Activated gamma-delta T cell treated with Interleukin-2 at 50 U/mL for 16 hours (primary cell): ENCODE measurements around the gene ZIC5.

Experiments used
- DNase-seq: peaks from one replicate; pipeline ENCODE4 v3.0.0-alpha.2; 2020

Gene ZIC5

GRCh38 chr13:99975626-99976025 lies 4.1 kb upstream of the ZIC5 start:
- no peak for DNase-seq

- no peak for DNase-seq
These were observed 3.5 kb upstream of the ZIC5 start for GRCh38 chr13:99974939-99975561.

DNA sequence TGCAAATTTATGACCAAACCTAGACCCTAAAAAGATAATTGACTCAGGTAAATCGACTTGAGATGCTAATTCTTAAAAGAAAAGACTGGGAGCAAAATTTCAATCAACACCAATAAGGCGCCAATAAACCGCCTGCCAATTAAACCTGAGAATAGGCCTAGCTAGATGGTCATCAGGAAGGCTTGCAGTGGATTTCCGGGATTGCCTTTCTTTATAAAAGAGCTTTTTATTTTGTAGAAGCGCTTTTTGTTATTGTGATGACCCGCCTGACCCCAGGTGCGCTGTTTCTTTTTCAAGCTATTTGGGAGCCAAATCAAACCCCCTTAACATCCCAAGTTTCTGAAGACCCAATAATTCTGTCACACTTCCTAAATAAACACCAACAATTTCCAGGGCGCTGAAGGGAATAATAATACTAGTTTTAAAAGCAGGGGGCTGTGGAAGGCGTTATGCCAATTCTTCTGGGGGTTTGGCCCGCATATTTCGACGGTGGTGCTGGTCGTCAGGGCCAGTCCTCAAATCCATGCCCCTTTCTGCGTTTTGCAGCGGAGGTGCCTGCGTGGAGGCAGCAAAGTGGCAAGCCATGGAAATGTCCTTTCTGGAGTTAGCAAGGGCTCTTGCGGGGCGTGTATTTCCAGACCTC lies 2.9 kb upstream of the ZIC5 start:
- no peak for DNase-seq

DNA sequence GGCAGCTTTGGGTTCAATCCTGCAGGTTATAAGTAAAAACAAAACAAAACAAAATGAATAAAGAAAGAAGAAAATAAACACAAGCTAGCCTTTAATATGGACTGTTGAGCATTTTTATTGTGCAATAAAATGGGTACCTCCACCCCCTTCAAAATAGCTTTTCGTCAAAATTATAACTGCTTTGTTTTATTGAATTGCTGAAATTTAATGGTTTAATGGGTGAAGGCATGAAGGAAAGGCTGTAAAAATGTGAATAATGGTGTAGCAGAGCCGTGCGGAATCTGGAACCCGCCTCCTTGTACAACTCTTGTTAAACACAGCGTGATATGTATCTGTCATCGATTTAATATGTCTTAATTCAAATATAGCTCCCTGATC lies 2.2 kb upstream of the ZIC5 start:
- no peak for DNase-seq

- no peak for DNase-seq
These were observed 1.7 kb upstream of the ZIC5 start for GRCh38 chr13:99973163-99973807.

DNA sequence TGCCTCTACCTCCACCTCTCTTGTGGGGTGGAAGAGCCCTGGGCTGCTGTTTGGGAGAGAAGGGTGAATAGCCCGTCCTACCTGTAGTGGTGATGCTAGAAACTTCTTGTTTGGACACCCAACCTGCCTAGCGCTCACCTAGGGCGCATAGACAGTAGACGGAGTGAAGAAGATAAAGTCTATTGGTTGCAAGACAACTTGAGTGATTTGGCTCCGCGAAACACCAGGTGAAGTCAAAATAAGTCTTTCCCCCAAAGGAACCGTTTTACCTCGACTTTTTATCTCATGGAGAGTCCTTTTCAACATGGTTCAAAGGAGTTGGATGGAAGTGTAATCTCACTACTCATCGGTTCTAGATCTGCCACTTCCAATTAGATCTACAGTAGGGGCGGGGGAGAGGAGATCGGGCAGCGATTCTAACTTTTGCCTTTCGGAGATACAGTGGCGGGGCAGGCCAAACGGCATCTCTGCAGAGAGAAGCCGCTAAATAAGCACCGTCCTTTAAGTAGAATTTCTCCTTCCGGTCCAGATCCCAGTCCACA lies 694 bp upstream of the ZIC5 start:
- no peak for DNase-seq

DNA sequence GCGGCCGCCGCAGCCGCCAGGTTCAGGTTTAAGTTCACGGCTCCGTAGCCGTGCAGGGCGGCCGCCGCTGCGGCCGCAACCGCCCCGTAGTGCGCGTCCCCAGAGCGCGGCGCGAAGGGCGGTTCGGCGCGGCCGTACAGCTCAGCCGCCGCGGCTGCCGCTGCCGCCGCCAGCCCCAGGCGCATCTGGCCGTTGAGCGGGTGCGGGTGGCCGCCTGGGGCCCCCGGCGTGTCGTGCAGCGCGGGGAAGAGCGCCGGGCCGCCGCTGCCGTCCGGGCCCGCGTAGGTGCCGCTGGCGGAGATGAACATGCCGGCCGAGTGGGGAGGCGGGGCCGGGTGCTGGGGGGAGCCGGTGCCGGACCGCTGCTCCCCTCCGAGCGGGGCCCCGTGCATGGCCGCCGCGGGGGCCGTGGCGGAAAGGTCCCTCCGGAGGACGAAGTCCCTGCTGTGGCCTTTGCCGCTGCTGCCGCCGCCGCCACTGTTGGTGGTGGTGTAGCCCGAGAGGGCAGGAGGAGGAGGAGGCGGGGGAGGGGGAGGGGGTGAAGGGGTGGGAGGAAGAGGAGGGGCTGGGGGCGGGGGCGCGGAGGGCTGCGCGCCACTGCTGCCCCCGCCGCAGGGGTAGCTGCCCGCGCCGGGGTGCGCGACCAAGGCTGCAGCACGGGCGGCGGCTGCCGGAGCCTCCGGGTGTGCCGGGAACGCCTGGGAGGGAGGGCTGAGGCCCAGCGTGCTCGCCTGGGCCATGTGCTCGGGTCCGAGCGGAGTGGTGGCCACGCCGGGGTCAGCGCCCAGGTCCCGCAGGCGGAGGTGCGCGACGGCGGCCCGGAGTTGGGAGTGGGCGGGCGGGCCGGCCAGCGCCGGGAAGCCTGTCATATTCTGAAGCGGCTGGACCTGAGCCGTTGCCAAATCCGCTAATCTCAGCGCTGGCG lies 654 bp downstream of the ZIC5 start:
- DNase-seq, result no peak

DNA sequence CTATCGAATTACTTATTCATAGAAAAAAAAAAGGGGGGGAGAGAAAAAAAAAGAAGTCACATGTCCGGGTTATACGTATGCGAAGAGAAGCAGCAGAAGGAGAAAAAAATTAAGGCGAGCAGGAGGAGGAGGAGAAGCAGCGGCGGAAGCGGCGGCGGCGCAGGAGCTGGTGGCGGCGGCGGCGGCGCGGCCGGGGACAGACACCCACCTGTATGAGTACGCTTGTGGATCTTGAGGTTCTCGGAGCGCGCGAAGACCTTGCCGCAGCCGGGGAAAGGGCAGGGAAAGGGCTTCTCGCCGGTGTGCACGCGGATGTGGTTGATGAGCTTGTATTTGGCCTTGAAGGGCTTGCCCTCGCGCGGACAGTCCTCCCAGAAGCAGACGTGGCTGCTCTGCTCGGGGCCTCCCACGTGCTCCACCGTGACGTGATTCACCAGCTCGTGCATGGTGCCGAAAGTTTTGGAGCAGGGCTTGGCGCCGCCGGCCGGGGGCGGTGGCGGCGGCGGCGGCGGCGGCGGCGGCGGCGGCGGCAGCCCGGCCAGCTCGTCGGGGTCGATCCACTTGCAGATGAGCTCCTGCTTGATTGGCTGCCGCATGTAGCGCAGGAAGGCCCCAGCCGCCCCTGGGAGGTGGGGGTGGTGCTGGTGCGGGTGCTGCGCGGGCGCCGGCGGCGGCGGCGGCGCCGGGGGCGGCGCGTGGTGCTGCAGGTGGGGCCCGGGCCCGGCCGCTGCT lies 1.5 kb downstream of the ZIC5 start:
- DNase-seq, result no peak

- DNase-seq, result no peak
These were observed 2.1 kb downstream of the ZIC5 start for GRCh38 chr13:99969453-99969918.

DNA sequence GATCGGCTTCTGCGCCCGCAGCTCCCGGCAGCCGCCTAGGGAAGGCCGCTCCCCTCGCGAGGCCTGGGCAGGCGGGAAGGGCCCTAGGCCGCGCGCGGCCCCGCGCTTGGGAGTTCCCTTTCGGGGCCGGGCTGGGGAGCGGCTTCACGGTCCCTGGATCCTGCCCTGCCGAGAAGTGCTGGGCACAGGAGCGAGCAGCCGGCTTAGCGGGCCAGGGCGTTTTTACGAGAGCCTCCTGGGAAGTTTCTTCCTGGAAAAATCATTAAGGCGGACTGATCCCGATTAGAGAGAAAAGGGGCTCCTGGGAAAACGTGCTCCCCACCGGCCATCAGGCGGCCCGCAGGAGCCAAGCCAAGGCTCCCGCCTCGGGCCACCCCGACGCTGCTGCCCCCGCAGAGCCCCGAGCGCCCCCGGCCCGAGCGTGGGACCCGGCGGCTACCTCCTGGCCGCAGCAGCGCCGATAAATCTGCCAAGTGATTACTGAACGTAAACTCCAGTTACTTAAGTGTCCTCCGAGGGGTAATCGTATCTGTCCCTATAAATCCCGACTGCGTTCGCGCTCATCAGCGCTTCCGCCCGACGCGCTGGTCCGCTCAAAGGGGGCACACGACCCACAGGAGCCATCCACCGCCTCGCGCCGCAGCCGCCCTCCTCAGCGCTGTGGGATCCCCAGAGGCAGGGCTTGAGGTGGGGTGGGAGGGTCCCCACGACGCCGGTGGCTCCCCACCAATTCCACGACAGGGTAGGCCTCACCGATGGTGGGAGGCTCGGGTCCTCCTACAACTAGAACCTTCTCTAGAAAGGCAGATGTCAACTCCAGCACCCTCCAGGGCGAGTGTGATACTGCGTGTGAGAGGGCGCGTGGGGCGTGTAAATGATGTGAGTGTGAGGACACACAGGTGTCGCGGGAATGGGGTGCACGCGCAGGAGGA lies 2.8 kb downstream of the ZIC5 start:
- DNase-seq, result no peak

DNA sequence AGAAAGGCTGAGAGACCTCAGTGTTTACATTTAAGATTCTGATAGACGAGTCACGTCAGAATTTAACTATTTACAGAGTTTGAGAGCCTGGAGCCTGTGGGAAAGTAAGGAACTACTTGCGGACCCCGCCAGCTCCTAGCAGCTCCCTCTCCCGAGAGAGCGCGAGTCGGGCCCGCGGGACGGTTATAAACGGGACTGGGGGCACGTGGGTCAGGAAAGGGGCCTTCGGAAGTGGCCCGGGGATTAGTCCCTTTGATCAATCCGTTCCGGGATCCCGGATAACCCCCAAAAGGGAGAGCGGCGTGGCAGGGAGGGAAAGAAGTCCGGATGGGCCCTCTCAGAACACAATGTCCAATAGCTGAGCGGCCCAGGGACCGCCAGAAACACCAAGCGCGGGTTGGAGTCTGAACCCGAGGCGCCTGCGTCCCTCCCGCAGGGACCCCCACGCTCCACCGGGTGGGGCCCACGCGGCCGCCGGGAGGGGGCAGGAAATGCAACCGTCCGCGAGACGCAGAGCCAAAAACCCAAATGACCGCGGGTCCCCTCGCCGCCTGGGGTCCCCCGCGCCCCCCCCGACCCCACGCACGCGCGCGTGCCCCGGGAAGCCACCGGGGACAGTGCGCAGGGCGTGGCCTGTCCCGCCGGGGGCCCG lies 3.6 kb downstream of the ZIC5 start:
- DNase-seq, result no peak

GRCh38 chr13:99967498-99967868 lies 4.1 kb downstream of the ZIC5 start:
- no peak for DNase-seq

DNA sequence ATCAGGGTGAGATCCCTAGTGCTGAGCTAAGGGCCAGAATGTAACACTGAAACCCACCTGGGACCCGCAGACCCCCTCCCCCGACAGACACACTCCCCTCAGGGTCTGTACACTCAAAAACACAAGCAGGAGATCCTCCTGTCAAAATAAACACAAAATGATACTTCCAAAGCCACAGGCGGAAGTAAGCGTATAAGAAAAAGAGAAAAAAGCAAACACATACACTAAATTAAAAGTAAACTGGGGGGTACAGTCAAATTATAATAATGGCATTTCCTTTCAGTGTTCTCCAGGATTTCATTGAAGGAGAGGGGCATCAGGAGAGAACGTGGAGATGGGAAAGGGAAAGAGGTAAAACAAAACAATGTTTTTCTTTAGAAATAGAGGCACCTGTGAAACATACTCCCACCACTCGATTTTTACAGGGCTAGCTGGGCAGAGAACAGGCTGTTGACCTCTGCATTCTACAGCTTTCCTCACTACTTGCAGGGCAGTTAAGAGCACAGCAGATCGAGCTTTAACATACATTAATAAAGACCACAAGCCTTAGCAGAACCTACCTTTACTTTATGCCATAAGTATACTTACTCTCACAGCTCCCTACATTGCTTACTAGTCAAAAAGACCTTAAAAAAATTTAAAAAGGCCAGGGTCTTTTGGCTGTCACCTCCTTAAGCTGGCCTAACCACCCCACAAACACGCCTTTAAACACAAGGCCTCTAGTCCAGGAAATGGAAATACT lies 5.3 kb downstream of the ZIC5 start:
- DNase-seq, result no peak

- DNase-seq, result no peak
These were observed 6.1 kb downstream of the ZIC5 start for GRCh38 chr13:99965329-99966000.

DNA sequence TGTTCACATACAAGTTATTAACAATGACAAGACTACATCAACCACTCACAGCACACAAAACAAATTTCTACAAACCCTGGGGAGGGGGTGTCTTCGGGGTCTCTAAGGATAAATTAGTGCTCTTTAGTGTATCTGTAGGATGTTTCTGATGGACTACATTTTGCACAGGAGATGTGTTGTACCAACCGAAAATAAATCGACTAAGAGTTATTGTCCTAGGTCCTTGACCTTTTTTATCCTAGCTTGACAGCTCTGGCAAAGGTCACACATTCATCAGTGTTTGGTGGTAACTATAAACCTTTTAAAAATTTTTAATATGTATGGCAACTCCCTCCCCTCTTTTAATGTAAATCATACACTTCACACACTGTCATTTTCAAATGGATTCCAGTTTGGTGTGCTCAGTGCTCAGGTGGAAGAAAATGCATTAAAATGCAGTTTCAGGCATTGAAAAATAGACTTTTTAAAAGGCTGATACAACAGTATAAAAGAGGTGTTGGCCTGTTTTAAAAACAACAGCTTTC lies 7.7 kb downstream of the ZIC5 start:
- DNase-seq, result no peak

GRCh38 chr13:99962242-99962641 lies 9.3 kb downstream of the ZIC5 start:
- DNase-seq, result no peak

DNA sequence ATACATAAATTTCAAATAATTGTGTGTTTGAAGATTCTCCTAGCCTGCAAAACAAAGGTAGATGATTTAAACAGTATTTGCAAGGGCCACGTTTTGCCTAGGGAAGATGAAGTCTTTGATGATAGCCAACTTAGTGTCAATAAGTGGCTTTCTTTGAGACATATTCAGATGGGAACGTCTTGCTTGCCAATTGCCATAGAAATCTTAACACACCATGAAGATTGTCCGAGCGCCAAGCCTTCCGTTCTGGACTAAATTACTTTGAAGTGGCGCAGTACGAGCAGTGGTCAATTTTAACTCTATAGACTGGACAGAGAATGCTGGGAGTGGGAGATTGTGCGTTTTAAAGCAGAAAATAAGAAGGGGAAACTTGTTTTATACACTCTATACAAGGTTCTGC lies 9.9 kb downstream of the ZIC5 start:
- DNase-seq, result no peak

- DNase-seq, result no peak
These were observed 10.8 kb downstream of the ZIC5 start for GRCh38 chr13:99960663-99961311.
